ENCODE data around the gene MRPL3. TPM values are rescaled to one million over a fixed set of nuclear protein-coding genes. Genes with fewer than 3 reads are reported as not detected.
A peak's percentile ranks its signal among the peaks of the same experiment; 100 is the strongest.

The MRPL3 gene
- total RNA-seq, 1 experiment from 2014 or later: 142 TPM

DNA sequence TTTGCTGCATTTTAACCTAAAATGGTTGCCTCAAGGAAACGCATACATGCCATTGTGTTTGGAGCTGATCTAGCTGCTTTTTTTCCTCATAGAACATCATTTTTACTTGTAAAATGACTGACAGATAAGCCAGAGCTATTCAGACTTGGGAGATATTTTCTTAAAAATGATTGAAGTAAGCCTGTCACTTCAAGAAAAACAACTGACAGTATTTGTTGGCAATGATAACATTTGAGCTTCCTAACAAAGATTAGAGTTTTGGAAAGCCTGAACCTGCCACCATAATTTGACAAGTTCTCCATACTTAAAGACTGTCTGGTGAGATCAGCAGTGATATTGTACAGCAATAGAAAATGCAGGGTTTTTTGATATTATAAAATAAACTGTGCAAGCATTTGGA, 27.6 kb upstream of the MRPL3 start (continued):
- TF ChIP-seq, protein P1, sequence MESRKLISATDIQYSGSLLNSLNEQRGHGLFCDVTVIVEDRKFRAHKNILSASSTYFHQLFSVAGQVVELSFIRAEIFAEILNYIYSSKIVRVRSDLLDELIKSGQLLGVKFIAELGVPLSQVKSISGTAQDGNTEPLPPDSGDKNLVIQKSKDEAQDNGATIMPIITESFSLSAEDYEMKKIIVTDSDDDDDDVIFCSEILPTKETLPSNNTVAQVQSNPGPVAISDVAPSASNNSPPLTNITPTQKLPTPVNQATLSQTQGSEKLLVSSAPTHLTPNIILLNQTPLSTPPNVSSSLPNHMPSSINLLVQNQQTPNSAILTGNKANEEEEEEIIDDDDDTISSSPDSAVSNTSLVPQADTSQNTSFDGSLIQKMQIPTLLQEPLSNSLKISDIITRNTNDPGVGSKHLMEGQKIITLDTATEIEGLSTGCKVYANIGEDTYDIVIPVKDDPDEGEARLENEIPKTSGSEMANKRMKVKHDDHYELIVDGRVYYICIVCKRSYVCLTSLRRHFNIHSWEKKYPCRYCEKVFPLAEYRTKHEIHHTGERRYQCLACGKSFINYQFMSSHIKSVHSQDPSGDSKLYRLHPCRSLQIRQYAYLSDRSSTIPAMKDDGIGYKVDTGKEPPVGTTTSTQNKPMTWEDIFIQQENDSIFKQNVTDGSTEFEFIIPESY (IDR thresholded peaks at IDR 0.05; ENCODE audit: extremely low read depth, insufficient replicate concordance, low read length): no peak
- TF ChIP-seq EZH2 (IDR thresholded peaks at IDR 0.05): no peak
- TF ChIP-seq SRF (IDR thresholded peaks at IDR 0.05; ENCODE audit: low read depth): no peak

DNA sequence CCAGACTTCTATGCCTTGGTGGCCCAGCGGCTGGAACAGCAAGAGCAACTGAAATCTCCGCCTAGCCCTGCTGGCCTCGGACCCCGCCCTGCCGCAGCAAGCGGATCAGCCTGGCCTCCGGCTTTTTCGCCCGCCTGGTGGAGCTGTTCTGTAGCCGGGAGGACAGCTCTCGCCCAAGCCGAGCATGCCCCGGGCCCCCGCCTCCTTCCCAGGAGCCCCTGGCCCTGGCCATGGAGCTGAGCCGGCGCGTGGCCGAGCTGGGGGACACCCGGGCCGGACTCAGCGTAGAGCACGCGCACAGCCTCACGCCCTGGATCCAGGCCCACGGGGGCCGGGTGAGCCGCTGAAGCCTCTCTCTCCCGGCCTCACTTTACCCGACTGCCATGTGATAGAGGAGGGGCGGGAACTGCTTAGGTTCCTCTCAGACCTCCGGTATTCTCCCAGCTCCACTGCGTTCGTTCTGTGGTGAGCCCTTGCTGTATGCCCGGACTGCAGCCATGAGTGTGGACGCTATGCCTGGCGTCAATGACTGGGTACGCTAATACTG, 24.1 kb upstream of the MRPL3 start:
- no peak for DNase-seq (ENCODE audit: low read depth, low spot score)
- no peak overlapping the region for H3K4me3 ChIP-seq (replicated peaks in 1 of 2; ENCODE audit: low read depth in 1 of 2, low read length in 2 of 2)
- no peak overlapping the region for H3K9ac ChIP-seq (ENCODE audit: low read length)

More for the DNA sequence above, 24.1 kb upstream of the MRPL3 start:
- Histone ChIP-seq H4K20me1 (ENCODE audit: insufficient read depth) (no peaks in the 10 kb centered on the region), H3K4me1 (ENCODE audit: control insufficient read depth in 1 of 2, insufficient read depth in 2 of 2, low read length in 2 of 2) (no peaks in the 10 kb centered on the region), H3K9me2 (ENCODE audit: insufficient read depth) (no peaks in the 10 kb centered on the region), H3K27ac (ENCODE audit: low read depth, low read length) (no peak overlapping the region), H3K4me2 (ENCODE audit: low read length) (no peak overlapping the region), H3K36me3 (ENCODE audit: control insufficient read depth in 1 of 2, insufficient read depth in 2 of 2, low read length in 2 of 2) (no peaks in the 10 kb centered on the region), H2AFZ (ENCODE audit: low read depth, low read length, poor library complexity, severe bottlenecking) (no peak overlapping the region), H3K27me3 (ENCODE audit: insufficient read depth, low read length) (peaks cover 24% of the 10 kb centered on the region), H3K79me2 (ENCODE audit: insufficient read depth, low read length) (no peaks in the 10 kb centered on the region), H3K9me3 (ENCODE audit: control insufficient read depth in 1 of 2, insufficient read depth in 1 of 2, low read depth in 1 of 2, low read length in 2 of 2) (no peaks in the 10 kb centered on the region)
- ChIA-PET CTCF (no interaction called here), POLR2A (no interaction called here), RAD21 (ENCODE audit: low non-redundant PET in 1 of 2, low total read pairs in 2 of 2, uncharacterized antibody in 2 of 2, unreplicated experiment in 2 of 2) (no interaction called here)
- intact Hi-C loops (cut with micrococcal nuclease): no loop called here
- TF ChIP-seq ZFX (IDR thresholded peaks at IDR 0.05) (no peak), ZNF274 (IDR thresholded peaks at IDR 0.05; ENCODE audit: low read depth, low read length) (no peak), JUND (IDR thresholded peaks at IDR 0.05) (no peak), FOSL1 (IDR thresholded peaks at IDR 0.05; ENCODE audit: low read depth) (no peak), YY1 (IDR thresholded peaks at IDR 0.05; ENCODE audit: extremely low read depth, insufficient replicate concordance, low read depth, low read length) (no peak)
- TF ChIP-seq, protein P2, sequence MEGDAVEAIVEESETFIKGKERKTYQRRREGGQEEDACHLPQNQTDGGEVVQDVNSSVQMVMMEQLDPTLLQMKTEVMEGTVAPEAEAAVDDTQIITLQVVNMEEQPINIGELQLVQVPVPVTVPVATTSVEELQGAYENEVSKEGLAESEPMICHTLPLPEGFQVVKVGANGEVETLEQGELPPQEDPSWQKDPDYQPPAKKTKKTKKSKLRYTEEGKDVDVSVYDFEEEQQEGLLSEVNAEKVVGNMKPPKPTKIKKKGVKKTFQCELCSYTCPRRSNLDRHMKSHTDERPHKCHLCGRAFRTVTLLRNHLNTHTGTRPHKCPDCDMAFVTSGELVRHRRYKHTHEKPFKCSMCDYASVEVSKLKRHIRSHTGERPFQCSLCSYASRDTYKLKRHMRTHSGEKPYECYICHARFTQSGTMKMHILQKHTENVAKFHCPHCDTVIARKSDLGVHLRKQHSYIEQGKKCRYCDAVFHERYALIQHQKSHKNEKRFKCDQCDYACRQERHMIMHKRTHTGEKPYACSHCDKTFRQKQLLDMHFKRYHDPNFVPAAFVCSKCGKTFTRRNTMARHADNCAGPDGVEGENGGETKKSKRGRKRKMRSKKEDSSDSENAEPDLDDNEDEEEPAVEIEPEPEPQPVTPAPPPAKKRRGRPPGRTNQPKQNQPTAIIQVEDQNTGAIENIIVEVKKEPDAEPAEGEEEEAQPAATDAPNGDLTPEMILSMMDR (IDR thresholded peaks at IDR 0.05 in 2 of 3, conservative IDR thresholded peaks at IDR 0.05 in 1 of 3; ENCODE audit: borderline replicate concordance in 1 of 3, insufficient read depth in 1 of 3, low read depth in 2 of 3, low read length in 2 of 3): no peak
- TF ChIP-seq, protein P3, sequence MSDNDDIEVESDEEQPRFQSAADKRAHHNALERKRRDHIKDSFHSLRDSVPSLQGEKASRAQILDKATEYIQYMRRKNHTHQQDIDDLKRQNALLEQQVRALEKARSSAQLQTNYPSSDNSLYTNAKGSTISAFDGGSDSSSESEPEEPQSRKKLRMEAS (IDR thresholded peaks at IDR 0.05): no peak
- ATAC-seq: peak; percentile 22; the same call in 1 of the 2 replicates
- BruUV-seq (replicated peaks): no TSS peak

All from HCT116 (cell line).